AG10803 (cell line): ENCODE data around the gene GPSM3.

Experiments used
- DNase-seq: peaks from one replicate; pipeline ENCODE4 v3.0.0; 2010; ENCODE audit warnings: low read depth
- H3K4me3 ChIP-seq: 2 replicates; pipeline ENCODE4 v1.5.1; 2011; ENCODE audit warnings: mild to moderate bottlenecking, low read length, control low read depth
- TF ChIP-seq, protein P1 (sequence below): conservative IDR thresholded peaks from 2 replicates; pipeline ENCODE4 v1.5.1; 2011; ENCODE audit warnings: mild to moderate bottlenecking, low read length, control low read depth, inconsistent platforms

GPSM3 gene

DNA sequence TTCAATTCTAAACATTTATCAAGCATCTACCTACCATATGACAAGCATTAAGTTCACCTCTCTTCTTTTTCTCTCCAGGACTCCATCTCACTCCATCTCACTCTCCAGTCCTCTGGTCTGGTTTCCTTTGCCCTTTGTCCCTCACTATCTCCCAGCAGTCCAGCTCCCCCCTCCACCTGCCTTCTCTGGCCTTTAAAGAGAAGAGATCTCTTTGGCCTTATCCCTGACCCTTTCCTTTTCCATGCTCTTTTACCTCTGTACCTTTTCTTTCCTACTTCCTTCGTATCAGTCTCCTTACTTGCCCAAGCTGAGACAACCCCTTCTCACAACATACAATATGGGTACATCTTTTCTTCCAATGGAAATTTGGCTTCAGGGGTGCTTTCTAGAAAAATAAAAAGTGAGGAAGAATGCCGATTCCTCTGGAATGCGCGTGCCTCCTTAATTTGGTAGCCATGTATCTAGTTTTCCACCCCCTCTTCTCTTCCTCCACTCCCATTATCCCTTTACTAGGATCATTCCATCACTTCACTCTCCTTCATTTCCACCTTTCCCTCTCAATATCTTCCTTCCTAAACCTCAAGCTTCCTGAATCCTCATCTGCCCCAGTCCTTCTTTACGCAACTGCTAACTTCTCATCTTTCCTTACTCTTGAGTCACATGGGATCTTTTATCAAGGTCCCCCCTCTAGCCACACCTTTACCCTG, 15.8 kb downstream of the GPSM3 start:
- DNase-seq = peak; percentile 40
- TF ChIP-seq, protein P1, sequence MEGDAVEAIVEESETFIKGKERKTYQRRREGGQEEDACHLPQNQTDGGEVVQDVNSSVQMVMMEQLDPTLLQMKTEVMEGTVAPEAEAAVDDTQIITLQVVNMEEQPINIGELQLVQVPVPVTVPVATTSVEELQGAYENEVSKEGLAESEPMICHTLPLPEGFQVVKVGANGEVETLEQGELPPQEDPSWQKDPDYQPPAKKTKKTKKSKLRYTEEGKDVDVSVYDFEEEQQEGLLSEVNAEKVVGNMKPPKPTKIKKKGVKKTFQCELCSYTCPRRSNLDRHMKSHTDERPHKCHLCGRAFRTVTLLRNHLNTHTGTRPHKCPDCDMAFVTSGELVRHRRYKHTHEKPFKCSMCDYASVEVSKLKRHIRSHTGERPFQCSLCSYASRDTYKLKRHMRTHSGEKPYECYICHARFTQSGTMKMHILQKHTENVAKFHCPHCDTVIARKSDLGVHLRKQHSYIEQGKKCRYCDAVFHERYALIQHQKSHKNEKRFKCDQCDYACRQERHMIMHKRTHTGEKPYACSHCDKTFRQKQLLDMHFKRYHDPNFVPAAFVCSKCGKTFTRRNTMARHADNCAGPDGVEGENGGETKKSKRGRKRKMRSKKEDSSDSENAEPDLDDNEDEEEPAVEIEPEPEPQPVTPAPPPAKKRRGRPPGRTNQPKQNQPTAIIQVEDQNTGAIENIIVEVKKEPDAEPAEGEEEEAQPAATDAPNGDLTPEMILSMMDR = no peak

DNA sequence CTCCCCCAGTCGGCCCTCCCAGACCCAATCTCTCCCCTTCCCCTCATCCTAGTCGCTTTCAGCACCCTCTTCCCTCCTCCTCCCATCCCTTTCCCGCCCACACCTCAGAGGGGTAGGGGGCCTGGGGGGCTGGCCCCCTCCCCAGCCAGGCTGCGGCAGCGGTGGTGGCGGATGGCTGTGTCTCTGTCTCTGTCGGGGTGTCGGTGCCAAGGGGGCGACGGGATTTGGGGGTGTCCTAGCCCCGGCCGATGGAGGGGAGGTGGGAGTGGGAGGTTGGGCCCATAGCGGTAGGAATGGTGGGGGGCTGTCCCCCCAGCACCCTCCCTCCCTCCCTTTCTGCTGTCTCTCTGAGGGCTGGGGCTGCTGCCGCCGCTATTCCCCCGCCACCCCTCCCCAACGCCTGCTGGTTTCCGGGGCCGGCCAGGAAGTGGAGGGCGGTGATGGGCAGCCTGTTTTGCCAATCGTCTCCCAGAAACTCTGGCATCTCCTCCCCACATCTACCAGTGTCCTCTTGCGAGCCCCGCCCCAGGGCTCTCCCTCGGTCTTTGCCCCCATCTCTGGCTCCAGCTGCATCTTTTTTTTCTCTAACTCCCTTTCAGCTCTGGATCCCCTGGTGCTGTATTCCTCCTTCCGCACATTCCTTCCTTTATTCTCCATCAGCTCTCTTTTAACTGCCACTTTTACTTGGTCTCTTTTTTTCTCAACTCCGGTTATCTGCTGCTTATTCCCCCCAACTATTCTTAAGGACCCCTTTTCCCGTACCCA, 16.6 kb downstream of the GPSM3 start, which contains the start of gene AGPAT1:
Gene AGPAT1 (minus strand): TSS at position 374 of the 765 bp plus-strand sequence. CDS start 4,588 bp downstream, outside the sequence.
- TF ChIP-seq, protein P1 = no peak
- peak within 1 kb of the TSS; percentile 97 for H3K4me3 ChIP-seq
- DNase-seq = peak; percentile 98

More for the DNA sequence above, 15.8 kb downstream of the GPSM3 start:
- peak overlapping the region; percentile 97 for H3K4me3 ChIP-seq

DNA sequence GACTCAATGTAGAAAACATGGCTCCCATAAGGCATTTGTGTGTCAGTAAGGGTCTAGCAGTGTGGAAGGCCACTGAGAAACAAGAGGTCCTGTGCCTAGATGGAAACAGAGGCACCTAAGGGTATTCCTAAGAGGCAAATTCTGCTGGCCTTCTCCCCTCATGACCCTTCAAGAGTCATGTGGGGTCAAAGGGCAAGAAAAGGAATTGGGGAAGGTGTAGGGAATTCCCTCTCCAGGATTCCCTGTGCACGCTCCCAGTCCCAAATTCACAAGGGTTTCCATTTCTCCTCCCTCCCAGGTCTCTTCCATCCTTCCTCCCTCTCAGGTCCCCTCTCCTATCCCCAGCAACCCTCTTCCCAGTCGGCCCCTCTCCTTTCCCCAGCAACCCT, 17.1 kb downstream of the GPSM3 start:
- TF ChIP-seq, protein P1 = no peak
- H3K4me3 ChIP-seq = peak overlapping the region; percentile 97
- no peak for DNase-seq

DNA sequence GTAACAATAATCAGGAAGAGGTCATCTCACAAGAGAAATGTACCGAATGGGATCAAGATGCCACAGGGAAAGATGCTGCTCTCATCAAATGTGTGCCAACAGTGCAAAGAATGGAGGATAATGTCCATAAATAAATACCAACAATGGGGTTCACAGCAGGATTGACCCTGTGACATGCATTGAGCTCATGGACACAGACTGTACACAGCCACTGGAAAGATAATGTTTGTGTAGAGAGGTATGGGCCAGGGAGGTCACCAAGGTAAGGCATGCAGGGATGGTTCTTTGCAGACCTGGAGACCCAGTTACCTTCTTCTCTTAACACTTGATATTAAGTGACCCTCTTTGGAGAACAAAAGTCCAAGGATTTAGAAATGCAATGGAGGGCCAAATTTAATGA, 18.0 kb downstream of the GPSM3 start:
- H3K4me3 ChIP-seq = peak overlapping the region; percentile 97
- TF ChIP-seq, protein P1 = no peak
- no peak for DNase-seq

DNA sequence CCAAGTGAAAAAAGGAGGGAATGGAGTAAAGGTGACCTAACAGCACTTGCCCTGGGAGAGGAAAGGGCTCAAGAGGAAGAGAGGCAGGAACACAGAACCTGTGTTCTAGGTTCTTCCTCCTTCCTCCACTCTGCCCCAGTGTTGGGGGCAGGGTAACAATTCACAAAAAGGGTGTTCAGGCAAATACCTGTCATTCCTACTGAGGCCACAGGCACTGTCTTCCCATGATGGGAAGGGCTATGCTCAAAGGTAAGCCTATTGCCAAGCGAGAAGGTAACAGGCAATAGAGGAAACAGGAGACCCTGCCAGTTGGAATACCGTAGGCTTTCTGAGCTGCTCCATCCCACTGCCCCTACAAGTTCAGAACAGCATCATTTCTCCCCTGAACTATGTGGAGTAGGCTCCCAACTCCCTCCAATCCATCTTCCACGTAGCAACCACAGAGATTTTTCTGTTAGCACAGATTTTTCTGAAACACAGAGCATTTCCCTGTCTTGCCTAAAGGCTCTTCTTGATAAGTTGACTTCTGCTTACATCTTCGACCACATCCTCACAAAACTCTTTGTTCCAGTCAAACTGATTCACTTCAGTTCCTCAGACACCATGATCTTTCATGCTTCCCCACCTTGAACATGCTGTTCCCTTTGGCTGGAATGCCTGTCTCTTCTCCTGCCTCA, 19.3 kb downstream of the GPSM3 start:
- no peak overlapping the region for H3K4me3 ChIP-seq
- TF ChIP-seq, protein P1 = no peak
- DNase-seq = no peak

DNA sequence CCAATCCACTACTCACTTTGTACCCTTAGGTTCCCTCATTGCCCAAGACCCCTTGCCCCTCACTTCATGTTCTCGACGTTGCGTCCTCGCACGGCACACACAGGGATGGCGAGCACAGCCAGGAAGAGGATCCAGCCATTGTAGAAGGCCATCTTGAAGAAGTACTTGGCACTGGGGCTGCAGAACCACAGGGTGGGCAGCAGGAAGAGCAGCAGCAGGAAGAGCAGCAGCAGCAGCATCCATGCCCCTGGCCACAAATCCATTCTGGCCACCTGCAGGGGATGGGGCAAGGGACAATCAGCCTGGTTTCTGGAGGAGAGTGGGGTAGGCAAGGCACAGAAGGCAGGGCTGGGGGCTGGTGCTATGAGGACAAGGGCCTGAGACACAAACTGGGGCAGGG, 21.2 kb downstream of the GPSM3 start:
- TF ChIP-seq, protein P1 = no peak
- DNase-seq = no peak
- H3K4me3 ChIP-seq = no peak overlapping the region
